Prostate gland (tissue), 2 donors: ENCODE data around the gene FAM120B.

Source experiments
- CTCF ChIP-seq, 4 experiments: fragments of 200-600 bp in 2 of 4; fragments of 450-650 bp in 2 of 4; sonication (generic) in 2 of 4; IDR thresholded peaks; 1 replicate in 3 of 4; 2 replicates in 1 of 4; pipeline ENCODE4 v1.5.1; 2016 to 2019; ENCODE audit warnings: antibody characterized with exemption in 4 of 4, mild to moderate bottlenecking in 2 of 4, moderate library complexity in 2 of 4
- POLR2A ChIP-seq: fragments of 450-650 bp; IDR thresholded peaks from one replicate; pipeline ENCODE4 v1.6.1; 2016; ENCODE audit warnings: antibody characterized with exemption, mild to moderate bottlenecking
- POLR2AphosphoS5 ChIP-seq: sonication (generic); formaldehyde crosslinking; IDR thresholded peaks from one replicate; pipeline ENCODE4 v1.6.1; 2017; ENCODE audit warnings: antibody characterized with exemption

- TF ChIP-seq POLR2A (no peak), CTCF (IDR thresholded peaks at IDR 0.05) (no peak), POLR2AphosphoS5 (no peak)
These were observed 38.1 kb upstream of the FAM120B start for GRCh38 chr6:170268216-170269129.
